DOHH2 (cell line): ENCODE measurements around the gene CRIM1.

Experiments
- H3F3A ChIP-seq: fragments of 200-600 bp; sonication (generic), shearing (Covaris generic); 2 replicates; pipeline ENCODE4 v1.6.0; 2016; ENCODE audit warnings: antibody characterized with exemption, mild to moderate bottlenecking; ENCODE audit not compliant: control insufficient read depth, insufficient read depth
- H3K27ac ChIP-seq: fragments of 200-600 bp; sonication (generic); 2 replicates; pipeline ENCODE4 v1.5.1; 2014; ENCODE audit warnings: low read depth, mild to moderate bottlenecking, low read length, moderate library complexity
- H3K27me3 ChIP-seq: fragments of 200-600 bp; sonication (generic); 2 replicates; pipeline ENCODE4 v1.6.1; 2014; ENCODE audit warnings: mild to moderate bottlenecking, low read length, mixed read lengths; ENCODE audit not compliant: control insufficient read depth
- H3K36me3 ChIP-seq: fragments of 200-600 bp; sonication (generic); 2 replicates; pipeline ENCODE4 v1.6.1; 2014; ENCODE audit warnings: mild to moderate bottlenecking, low read length, moderate library complexity, mixed read lengths; ENCODE audit not compliant: control insufficient read depth
- H3K4me1 ChIP-seq: fragments of 200-600 bp; sonication (generic); 2 replicates; pipeline ENCODE4 v1.6.1; 2014; ENCODE audit warnings: mild to moderate bottlenecking, low read length, mixed read lengths; ENCODE audit not compliant: control insufficient read depth
- H3K4me2 ChIP-seq: fragments of 200-600 bp; sonication (generic); 2 replicates; pipeline ENCODE4 v1.6.0; 2014; ENCODE audit warnings: mild to moderate bottlenecking, low read length, moderate library complexity
- H3K4me3 ChIP-seq: fragments of 200-600 bp; sonication (generic); 2 replicates; pipeline ENCODE4 v1.5.1; 2014; ENCODE audit warnings: mild to moderate bottlenecking, low read length, mixed read lengths
- H3K79me2 ChIP-seq: fragments of 200-600 bp; sonication (generic); 2 replicates; pipeline ENCODE4 v1.6.1; 2014; ENCODE audit warnings: mild to moderate bottlenecking, low read length, mixed read lengths; ENCODE audit not compliant: control insufficient read depth
- H3K9me2 ChIP-seq: fragments of 200-600 bp; sonication (generic); replicated peaks from 2 replicates; pipeline ENCODE4 v1.6.1; 2014; ENCODE audit warnings: mild to moderate bottlenecking, low read length, mixed read lengths; ENCODE audit not compliant: control insufficient read depth
- H3K9me3 ChIP-seq: fragments of 200-600 bp; sonication (generic); 2 replicates; pipeline ENCODE4 v1.6.1; 2014; ENCODE audit warnings: antibody characterized with exemption, low read length, mixed read lengths; ENCODE audit not compliant: control insufficient read depth, insufficient read depth
- H4K20me1 ChIP-seq: fragments of 200-600 bp; sonication (generic); 2 replicates; pipeline ENCODE4 v1.6.0; 2014; ENCODE audit warnings: low read depth, mild to moderate bottlenecking, antibody characterized with exemption, low read length, moderate library complexity; ENCODE audit not compliant: control insufficient read depth, insufficient read depth
- CTCF ChIP-seq: fragments of 200-600 bp; sonication (generic); IDR thresholded peaks from one replicate; pipeline ENCODE4 v1.5.1; 2014; ENCODE audit warnings: antibody characterized with exemption, mild to moderate bottlenecking, low read depth, low read length; ENCODE audit not compliant: poor library complexity, severe bottlenecking
- EZH2phosphoT487 ChIP-seq: fragments of 200-600 bp; sonication (generic); IDR thresholded peaks from 2 replicates; pipeline ENCODE4 v1.6.1; 2017; ENCODE audit warnings: borderline replicate concordance, mild to moderate bottlenecking, antibody characterized with exemption, low read length, moderate library complexity, mixed read lengths

The CRIM1 gene

GRCh38 chr2:36414307-36414706 is 58.7 kb downstream of the CRIM1 start:
- H3K79me2 ChIP-seq: peaks cover 94% of the 10 kb centered on the region
- no peak overlapping the region for H3K4me3 ChIP-seq
- H3K27me3 ChIP-seq: no peaks in the 10 kb centered on the region
- TF ChIP-seq CTCF: no peak
- TF ChIP-seq EZH2phosphoT487: no peak
- peaks cover 61% of the 10 kb centered on the region for H3K4me1 ChIP-seq
- peaks cover 24% of the 10 kb centered on the region for H3K36me3 ChIP-seq
- H3K9me2 ChIP-seq: no peaks in the 10 kb centered on the region
- no peak overlapping the region for H3K4me2 ChIP-seq
- H3F3A ChIP-seq: no peaks in the 10 kb centered on the region
- no peaks in the 10 kb centered on the region for H3K9me3 ChIP-seq
- H4K20me1 ChIP-seq: no peaks in the 10 kb centered on the region
- H3K27ac ChIP-seq: no peak overlapping the region

GRCh38 chr2:36415381-36416022 is 59.9 kb downstream of the CRIM1 start:
- Histone ChIP-seq H3F3A (no peaks in the 10 kb centered on the region), H3K4me2 (no peak overlapping the region)

GRCh38 chr2:36416370-36417165 is 61.0 kb downstream of the CRIM1 start:
- Histone ChIP-seq H3K9me3 (no peaks in the 10 kb centered on the region), H3K4me1 (peaks cover 52% of the 10 kb centered on the region), H3K27ac (no peak overlapping the region), H4K20me1 (no peaks in the 10 kb centered on the region), H3K9me2 (no peaks in the 10 kb centered on the region), H3K36me3 (peaks cover 27% of the 10 kb centered on the region), H3F3A (no peaks in the 10 kb centered on the region), H3K79me2 (peaks cover 94% of the 10 kb centered on the region), H3K4me3 (no peak overlapping the region), H3K4me2 (no peak overlapping the region), H3K27me3 (no peaks in the 10 kb centered on the region)
- TF ChIP-seq EZH2phosphoT487: no peak
- TF ChIP-seq CTCF: no peak

More at GRCh38 chr2:36415381-36416022, 59.9 kb downstream of the CRIM1 start:
- Histone ChIP-seq H3K9me3 (no peaks in the 10 kb centered on the region), H3K4me3 (no peak overlapping the region), H3K79me2 (peaks cover 94% of the 10 kb centered on the region), H3K4me1 (peaks cover 61% of the 10 kb centered on the region), H3K36me3 (peaks cover 27% of the 10 kb centered on the region), H4K20me1 (no peaks in the 10 kb centered on the region), H3K9me2 (no peaks in the 10 kb centered on the region), H3K27me3 (no peaks in the 10 kb centered on the region), H3K27ac (no peak overlapping the region)
- no peak for TF ChIP-seq CTCF
